GM19238 (cell line): ENCODE measurements around the gene FOXP2.
"Not testable (repeated sequence)": the region's sequence is repeated elsewhere in the genome, so short reads cannot be mapped to it uniquely, and the experiment has no call there.

Experiments
- DNase-seq: peaks from one replicate; pipeline ENCODE4 v3.0.0; 2011; ENCODE audit warnings: low spot score; ENCODE audit not compliant: insufficient read length

Gene FOXP2

DNA sequence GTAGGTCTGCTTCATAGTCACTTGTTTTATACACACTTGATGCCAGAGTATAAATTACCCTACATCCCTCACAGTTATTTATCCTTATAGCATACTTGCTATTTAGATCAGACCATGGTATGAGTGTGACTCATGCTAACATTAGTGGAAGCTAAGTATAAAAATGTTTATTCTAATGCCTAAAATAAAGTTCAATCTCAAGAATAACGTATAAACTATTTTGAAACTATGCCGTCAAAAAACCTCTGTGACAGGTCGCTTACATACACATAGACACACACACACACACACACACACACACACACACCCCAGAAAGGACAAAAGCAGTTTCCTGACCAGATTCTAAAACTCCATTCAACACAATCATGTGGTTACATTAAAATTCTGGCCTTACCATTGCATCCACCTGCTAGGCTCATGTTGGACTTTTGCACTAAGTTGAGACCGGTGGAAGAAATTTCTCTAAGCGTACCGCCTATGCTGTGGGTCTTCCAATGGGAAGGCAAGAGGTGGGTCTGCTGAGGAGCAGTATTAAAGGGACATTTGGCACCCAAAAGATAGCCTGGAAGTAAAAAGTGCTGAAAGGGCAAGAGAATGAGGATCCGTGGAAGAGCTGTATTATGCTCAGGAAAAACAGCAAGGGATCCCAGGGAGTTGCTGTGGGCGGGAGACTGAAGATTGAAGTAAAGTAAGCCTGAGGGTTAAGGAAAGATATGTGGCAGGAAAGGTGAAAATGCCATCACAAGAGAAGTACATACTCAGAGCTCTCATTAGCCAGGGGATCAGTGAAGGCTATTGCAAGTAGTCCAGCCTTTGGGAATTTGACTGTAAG lies 5.0 kb downstream of the FOXP2 start:
- DNase-seq: no peak

DNA sequence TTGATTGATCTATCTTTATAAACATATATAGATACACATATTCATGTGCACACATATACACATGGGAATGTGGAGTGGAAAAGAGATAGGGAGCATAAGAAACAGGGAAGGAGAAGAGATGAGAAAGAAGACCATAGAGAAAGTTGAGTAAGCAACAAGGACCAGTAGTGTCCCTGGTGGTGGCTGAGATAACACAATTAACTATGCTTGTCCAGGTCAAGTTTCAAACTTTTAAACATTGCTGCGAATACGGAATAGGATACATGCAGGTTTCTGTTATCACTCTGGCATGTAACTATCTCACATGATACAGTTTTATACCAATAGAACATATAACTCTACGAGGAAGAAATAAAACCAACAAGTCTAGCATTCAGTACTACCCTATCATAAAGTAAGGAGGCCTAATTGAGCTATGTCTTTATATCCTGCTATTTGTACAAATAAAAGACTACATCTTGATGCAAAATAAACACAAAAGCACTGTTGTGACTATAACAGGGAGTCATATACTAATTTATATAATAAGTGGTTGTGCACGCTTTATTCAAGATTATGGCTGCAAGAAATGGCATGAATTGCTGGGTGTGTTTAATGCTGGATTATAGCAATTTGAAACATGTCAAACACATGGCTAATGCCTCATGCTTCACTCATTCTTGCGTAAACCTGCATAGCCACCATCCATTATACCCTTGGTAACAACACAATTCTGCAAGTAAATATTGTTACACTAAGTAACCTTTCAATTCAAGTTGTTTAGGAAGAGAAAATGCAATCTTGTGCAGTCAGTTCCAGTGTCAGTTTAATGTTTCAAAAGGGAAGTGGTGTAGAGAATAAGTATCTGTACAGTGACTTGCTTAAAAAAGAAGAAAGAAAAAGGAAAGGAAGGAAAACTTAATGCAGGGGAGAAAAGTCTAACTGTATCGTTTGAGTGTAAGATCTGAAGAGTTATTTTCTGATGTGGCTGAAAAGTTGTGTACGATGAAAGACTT lies 8.2 kb downstream of the FOXP2 start:
- no peak for DNase-seq

DNA sequence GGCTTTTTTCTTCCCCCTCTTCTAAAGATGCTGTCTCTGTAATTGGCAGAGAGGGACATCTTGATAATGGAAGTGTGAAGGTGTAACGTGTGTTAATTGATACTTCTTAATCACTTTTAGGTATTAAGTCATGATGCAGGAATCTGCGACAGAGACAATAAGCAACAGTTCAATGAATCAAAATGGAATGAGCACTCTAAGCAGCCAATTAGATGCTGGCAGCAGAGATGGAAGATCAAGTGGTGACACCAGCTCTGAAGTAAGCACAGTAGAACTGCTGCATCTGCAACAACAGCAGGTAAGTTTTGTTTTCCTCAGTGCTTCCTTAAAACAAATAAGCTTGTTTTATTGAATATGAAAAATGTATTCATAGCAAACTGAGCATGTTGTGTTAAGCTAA lies 11.8 kb downstream of the FOXP2 start:
- DNase-seq: no peak

DNA sequence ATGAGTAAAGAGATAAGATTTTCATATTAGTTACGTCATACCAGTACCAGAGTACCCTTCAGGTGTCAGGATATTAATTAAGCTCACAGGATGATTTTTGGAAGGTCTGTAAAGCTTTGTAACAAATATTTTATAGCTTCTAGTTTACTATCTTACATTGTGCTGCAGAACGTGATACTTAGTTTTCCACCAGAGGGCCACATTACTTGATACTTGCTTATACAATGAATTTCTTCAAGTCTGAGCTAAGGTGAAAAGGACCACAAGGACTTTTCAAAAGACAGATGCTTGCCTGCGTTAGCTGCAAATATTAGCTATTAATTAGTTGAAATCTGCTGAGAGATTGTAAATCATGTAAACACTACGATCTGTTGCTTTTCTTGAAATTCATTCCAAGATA lies 12.2 kb downstream of the FOXP2 start:
- no peak for DNase-seq

DNA sequence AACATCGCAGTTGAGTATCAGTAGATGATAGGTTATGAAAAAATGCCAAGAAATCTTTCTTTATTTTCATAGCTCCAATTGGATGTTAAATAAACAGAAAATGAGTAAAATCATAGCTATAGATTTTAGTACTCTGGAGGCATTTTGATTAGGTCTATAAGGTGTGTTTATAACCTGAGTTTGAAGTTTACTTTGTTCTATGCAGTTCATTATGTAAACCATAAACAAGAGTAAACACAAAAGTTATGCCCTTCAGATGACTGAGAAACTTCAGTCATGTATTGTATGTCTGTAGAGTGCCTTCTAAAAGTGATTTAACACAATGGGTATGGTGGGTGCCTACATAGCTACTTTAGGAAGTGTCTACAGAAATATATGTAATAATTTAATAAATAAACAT lies 13.6 kb downstream of the FOXP2 start:
- no peak for DNase-seq

DNA sequence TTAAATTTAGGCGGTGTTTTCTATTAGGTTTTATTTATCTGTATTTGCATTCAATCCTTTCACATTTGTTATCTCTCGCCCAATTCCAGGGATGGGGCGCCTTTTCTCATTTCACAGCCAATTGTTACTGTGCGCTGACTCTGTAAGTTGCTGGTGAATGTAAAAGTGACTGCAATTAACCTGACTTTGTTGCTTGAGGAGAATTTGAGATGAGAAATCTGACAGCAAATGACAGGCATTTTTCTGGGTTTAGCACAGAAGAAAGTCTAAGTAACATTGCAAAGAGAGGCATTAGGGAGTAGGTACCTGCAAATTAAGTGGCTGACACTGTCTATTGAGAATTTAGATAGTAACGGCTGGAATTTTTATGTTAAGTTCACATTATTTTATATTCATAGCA lies 16.6 kb downstream of the FOXP2 start:
- no peak for DNase-seq

DNA sequence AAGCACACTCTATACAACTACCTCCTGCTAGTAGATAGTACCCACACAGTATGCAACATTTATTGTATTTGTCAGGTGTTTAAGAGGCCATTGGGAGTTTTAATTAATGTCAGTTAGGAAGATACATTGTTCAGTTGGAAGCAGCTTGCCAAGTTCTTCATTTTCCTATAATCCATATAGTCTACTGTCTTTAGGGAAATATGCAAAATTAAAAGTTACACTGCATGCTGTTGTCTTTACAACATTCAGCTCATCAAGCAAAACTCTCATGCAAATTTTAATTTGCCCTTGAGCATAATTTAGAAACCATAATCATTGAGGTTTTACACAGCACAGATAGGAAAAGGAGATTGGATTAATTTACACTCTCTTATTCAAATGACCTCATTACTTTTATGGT lies 17.4 kb downstream of the FOXP2 start:
- DNase-seq: no peak

DNA sequence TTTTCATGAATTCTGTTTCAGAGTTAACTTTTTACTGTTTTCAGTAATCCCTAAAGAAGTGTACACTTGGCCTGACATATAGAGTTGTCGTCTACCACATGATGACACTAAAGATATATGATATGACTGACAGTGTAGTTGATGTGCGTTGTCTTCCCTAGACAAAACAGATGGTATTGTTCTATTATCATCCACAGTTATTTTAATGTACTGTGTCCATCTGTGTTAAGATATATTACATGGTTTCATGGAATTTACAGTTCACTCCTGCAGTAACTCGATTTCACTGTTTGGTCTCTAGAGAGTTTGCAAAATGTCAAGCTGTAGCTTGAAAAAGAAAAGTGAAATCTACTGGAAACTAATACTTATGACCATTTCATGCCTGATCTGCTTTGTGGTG lies 18.1 kb downstream of the FOXP2 start:
- no peak for DNase-seq

DNA sequence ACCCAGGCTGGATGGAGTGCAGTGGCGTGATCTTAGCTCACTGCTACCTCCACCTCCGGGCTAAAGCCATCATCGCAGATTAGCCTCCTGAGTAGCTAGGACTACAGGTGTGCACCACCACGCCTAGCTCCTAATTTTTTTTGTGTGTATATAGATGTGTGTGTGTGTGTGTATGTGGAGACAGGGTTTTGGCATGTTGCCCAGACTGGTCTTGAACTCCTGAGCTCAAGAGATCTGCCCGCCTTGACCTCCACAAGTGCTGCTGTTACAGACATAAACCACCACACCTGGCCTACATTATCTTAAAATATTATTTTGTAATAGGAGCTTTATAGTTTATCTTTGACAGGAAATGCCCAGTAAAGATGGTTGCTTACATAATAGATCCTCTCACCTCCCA lies 25.0 kb downstream of the FOXP2 start:
- no peak for DNase-seq

DNA sequence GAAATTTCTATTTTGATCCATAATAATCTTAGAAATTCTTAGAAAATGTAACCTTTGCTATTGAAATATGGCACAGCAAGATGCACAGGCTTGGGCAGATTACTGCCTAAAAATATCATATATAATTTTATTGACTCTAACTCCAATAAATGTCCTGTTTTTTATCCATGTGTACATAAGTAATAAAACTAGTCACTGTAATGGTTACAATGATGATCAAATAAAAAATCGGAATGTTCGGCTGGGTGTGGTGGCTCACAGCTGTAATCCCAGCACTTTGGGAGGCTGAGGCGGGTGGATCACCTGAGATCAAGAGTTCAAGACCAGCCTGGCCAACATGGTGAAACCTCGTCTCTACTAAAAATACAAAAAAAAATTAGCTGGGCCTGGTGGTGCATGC lies 26.3 kb downstream of the FOXP2 start:
- not testable (repeated sequence) for DNase-seq

DNA sequence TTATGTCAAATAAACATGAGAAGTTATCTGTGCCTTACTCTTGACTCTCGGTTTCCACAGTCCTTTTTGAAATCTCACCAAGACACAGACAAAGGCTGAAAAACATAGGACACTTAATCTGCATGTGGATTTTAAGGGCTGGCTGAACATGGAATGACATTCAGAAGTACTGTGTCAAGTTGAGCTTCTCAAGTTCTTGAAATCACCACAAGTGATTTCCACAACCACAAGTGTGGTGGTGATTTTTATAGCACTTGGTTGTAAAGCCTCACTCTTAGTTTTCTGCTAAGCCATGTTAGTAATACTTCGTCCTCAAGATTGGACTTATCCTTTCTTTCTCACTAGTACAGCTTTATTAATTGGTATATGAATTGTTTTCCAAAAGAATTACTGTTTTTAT lies 29.6 kb downstream of the FOXP2 start:
- DNase-seq: no peak

DNA sequence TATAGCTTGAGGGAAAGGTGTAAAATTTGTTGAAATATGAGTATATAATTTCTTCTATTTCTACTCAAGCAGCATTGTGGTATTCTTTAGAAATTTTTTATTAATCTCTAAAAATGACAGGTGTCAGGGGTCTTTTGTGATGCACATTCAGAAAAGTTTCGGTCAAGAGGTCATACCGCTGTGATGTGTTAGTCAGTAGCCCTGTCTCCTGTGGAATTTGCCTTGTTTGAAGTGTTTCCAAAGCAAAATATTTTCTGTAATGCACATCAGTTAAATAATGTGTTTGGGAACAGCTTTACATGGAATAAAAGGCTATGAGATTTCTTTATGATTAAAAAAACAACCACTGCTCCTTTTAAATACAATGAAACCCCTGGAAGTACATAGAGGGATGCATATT lies 35.8 kb downstream of the FOXP2 start:
- DNase-seq: no peak

DNA sequence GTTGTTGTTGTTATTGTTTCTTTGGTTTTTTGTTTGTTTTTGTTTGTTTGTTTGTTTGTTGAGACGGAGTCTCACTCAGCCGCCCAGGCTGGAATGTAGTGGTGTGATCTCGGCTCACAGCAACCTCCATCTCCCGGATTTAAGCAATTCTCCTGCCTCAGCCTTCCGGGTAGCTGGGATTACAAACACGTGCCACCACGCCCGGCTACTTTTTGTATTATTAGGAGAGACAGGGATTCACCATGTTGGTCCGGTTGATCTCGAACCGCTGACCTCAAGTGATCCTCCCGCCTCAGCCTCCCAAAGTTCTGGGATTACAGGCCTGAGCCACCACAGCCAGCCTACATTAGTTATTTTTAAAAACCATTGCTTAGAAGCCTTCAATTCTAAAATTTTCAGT lies 45.0 kb downstream of the FOXP2 start:
- DNase-seq: no peak

DNA sequence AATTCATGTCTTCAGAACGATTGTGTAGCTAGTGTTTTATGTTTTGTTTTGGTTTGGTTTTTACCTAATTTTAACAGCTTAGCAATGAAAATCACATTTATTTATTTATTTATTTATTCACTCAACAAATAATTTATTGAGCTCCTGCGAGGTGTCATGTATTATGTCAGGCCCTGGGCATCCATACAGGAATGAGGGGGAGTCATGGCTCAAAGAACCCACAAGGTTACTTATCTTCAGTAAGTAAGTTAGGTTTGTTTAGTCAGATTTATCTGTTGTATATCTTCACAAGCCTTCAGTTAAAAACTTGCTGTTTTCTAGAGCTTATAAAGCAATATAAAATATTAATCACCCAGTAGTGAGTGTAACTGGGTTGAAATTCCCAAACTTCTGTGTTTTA lies 45.4 kb downstream of the FOXP2 start:
- DNase-seq: no peak

DNA sequence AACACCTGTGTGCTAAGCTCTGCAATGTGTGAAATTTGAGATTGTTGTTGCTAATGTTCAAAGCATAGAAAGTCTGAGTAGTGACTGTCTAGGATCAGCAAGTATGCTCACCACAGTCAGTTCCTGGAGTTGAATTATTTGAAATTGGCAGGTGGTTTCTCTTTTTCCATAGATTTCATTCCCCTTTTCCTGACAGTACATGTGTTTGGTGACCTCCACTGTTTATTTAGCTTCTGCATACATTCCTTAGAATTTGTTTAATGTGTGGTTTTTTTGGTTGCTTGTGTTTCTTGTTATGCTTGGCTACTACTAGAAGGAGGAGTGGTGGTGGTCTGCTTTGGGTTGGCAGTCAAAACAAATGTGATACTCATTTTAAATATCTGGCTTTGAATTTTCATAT lies 52.3 kb downstream of the FOXP2 start:
- DNase-seq: no peak

DNA sequence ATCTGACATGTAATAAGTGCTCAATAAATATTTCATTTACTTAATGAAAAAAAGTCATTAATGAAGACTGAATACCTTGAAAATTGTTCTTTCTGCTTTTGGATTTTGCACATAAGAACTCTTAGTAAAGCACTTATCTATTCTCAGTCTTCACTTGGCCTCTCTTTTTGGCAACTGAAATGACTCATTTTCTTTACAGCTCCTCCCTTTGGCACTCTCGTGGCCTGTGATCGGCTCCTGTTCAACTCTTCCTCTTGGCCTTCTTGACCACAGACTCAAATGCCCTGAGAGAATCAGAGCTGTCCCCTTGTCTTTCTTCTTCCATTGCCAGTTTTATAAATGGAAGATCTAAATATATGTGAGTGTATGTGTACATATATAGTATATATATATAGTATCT lies 54.2 kb downstream of the FOXP2 start:
- no peak for DNase-seq

DNA sequence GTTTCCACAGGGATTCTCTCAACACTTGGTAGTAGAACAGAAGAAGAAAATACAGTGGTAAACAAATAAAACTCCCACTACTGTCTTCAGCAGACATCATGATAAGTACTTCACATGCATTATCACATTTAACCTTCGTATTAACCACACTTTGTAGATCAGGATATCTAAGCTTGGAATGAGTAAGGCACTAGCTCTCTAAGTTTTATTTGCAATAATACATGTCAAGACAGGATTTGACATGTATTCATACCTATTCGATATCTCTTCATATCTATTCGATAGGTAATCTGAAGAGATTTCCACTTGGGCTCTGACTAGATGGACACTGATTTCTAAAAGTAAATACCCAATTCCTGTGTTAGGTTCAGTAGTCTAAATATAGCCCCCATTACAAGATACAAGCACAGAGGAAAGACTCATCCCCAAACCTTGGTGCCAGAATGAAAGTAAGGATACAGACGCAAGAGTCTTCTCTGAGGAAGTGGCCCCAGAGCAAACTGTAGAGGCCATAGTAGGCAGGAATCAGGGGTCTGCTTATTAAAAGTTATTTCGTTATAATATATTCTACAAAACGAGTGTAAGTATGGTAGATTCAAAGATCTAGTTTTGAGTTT lies 58.4 kb downstream of the FOXP2 start:
- DNase-seq: no peak

DNA sequence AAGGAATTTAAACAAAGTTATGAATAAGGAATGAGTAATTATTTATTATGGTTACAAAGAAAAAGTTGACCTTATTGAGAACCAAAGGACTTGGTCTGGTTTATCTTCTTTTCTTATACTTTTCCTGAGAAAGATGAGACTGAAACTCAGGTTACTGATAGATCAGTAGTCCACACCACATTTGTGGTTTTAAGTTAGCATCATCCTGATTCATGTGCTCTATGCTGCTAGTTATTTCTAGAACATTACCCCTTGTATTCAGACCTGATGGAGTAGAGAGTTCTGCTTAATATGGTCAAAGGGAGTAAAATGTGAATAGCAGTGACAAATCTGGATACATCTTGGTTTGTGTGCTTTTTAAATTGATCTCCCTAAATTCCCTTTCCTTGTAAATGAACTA lies 63.8 kb downstream of the FOXP2 start:
- no peak for DNase-seq

DNA sequence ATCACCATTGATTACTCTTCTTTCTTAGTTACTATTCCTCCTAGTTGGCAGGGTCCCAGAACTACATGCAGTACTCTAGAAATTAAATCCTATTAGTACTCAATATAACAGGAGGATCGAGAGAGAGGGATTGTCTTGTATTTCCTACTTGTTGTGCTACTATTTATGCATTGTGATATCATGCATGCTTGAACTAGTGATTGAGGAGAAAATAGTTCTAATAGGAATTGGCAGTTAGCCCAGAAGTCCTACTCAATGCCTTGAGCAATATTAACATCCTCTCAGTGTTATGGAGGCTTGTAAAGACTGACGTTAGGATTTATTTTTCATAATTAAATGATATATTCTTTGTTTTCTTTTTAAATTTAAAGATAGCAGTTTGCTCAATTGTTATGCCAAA lies 67.4 kb downstream of the FOXP2 start:
- DNase-seq: no peak

DNA sequence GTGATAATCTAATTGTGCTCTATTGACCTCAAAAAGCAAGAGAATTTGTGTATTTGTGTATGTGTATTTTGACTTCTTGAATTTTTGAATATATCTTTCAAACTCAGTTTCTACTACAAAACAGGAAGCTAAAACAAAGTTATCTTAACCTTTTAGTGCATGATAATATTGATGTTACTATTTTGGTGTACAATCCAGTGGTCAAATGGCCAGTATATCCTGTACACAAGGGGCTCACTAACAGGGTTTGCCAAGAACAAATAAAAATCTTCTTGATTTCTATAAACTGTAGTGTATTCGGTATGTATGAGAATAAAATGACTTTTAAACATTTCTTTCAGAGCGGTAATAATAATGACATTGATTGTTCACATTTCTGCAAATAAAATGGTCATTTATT lies 69.6 kb downstream of the FOXP2 start:
- no peak for DNase-seq

DNA sequence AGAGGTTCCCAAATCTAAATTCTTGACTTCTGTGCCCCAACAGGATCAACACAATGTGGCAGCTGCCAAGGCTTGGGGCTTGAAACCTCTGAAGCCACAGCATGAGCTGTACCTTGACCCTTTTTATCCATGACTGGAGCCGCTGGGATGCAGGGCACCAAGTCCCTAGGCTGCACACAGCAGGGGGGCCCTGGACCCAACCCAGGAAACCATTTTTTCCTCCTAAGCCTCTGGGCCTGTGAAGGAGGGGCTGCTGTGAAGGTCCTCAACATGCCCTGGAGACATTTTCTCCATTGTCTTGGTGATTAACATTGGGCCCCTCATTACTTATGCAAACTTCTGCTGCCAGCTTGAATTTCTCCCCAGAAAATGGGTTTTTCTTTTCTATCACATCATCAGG lies 72.6 kb downstream of the FOXP2 start:
- DNase-seq: no peak

DNA sequence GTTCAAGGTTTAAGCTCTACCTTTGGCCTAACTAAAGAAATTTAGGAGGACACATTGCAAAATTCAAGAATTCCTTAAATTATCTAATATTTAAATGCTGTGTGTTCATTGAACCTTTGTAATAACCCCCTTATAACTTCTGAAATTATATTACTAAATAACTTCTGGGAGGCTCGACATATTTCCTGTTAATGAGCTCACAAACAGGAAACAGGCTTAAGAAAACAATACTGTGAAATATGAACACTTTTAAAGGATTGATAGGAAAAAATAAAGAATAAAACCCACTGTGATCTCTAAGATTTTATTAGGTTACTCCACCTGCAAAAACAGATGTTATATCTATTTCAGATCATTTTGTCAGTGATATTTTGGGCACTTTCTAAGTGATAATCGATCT lies 74.1 kb downstream of the FOXP2 start:
- DNase-seq: no peak
